GM12891 (cell line): Measurements from ENCODE around the gene FAM229A.

Experiments
- POLR2A ChIP-seq: IDR thresholded peaks from 2 replicates; pipeline ENCODE4 v1.6.1; 2011; ENCODE audit warnings: low read depth, low read length, control low read depth
- POLR2AphosphoS5 ChIP-seq: IDR thresholded peaks from 2 replicates; pipeline ENCODE4 v1.6.1; 2011; ENCODE audit warnings: low read depth, low read length, control low read depth
- SPI1 ChIP-seq: IDR thresholded peaks from 2 replicates; pipeline ENCODE4 v1.6.1; 2011; ENCODE audit warnings: low read depth, low read length, control low read depth
- TAF1 ChIP-seq: IDR thresholded peaks from 2 replicates; pipeline ENCODE4 v1.6.1; 2011; ENCODE audit warnings: low read depth, low read length, control low read depth

DNA sequence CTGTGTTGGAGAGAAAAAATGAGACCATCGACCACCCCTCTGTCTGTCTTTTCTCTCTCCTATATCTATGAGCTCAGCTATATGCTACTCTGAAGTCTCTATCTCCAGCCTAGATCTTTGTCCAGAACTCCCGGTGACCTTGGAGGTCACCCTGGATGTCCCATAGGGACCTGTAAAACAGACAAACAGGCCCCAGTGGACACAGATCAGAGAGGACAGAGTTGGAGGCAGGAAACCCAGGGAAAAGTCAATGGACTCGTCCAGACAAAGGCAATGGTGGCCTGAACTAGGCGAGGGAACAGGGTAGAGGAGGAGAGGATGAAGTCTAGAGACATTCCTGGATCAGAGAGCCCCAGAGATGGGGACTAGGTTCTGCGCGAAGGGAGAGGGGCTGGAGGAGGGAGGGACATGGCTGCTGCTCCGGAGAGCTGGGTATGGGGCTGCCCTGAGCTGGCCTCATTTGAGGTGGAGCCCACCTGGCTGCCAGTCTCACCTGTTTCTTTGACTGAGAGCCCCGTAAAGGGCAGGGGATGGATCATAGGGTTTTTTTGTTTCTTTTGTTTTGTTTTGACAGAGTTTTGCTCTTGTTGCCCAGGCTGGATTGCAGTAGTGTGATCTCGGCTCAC is 15.6 kb downstream of the FAM229A start:
- TF ChIP-seq POLR2A, result no peak
- no peak for TF ChIP-seq SPI1
- TF ChIP-seq TAF1, result no peak
- TF ChIP-seq POLR2AphosphoS5, result no peak
